ENCODE data around the gene RNF213. TPM values are rescaled to one million over a fixed set of nuclear protein-coding genes. Genes with fewer than 3 reads are reported as not detected.

RNF213 gene
- total RNA-seq, 1 experiment from 2014 or later, result 61.4 TPM

DNA sequence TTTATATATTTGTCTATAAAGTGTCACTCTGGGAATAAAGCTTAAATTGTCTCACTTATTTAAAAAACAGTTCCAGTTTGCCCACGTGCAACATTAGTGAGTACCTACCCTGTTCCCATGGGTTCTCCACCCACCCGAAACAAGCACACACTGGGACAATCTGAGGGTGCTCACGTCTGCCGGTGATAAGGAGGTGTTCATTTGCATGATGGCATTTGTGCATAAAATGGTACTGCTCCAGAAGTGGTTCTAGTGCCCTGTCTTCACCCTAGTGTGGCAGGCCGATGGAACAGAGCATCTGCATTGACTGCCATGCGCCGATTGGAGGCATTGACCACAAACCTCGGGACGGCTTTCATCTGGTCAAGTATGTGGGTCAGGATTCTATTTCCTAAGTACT lies 118.7 kb downstream of the RNF213 start:
- no peaks in the 10 kb centered on the region for H3K4me1 Mint-ChIP-seq (ENCODE audit: low read depth, unreplicated experiment)
- H3K27me3 ChIP-seq (replicated peaks; ENCODE audit: control insufficient read depth, insufficient read depth, low read length), result no peaks in the 10 kb centered on the region

DNA sequence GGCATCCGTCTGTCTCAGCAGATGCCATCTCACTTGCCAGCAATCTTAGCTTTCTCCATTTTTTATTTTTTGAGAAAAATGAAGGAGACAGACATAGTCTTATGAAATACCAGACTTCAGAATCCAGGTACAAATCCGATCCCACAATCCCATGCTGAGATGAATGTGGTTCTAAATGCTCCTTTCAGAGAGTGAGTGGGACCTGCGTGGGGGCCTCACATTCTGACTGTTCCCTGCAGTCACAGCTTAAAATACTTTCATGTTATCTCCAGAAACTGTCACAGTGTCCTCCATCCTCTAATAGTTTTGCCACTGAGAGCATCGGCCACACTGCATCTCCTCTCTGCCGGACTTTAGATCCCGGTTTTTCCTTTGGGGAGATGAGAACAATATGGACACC lies 119.4 kb downstream of the RNF213 start:
- BruUV-seq (replicated peaks), result no TSS peak
- Histone ChIP-seq H3K27me3 (replicated peaks; ENCODE audit: control insufficient read depth, insufficient read depth, low read length) (no peaks in the 10 kb centered on the region), H3K9me3 (no peaks in the 10 kb centered on the region), H3K4me3 (ENCODE audit: low read depth, low read length) (no peak overlapping the region), H3K36me3 (ENCODE audit: control insufficient read depth, insufficient read depth, low read length) (no peaks in the 10 kb centered on the region; the same call in 1 of the 2 replicates), H3K4me1 (no peaks in the 10 kb centered on the region)
- Mint-ChIP-seq H3K27me3 (ENCODE audit: insufficient read depth, unreplicated experiment) (no peaks in the 10 kb centered on the region), H3K9me3 (ENCODE audit: unreplicated experiment) (no peaks in the 10 kb centered on the region), H3K4me3 (ENCODE audit: unreplicated experiment) (no peak overlapping the region), H3K36me3 (ENCODE audit: insufficient read depth, unreplicated experiment) (peaks cover 48% of the 10 kb centered on the region), H3K4me1 (ENCODE audit: low read depth, unreplicated experiment) (no peaks in the 10 kb centered on the region), H3K27ac (ENCODE audit: unreplicated experiment) (no peak overlapping the region)
- CTCF ChIA-PET, result no interaction called here
- DNase-seq, result no peak
- POLR2A ChIA-PET, result no interaction called here
- intact Hi-C loops (cut with micrococcal nuclease; ENCODE audit: unreplicated experiment), result no loop called here
- TF ChIP-seq, protein P1, sequence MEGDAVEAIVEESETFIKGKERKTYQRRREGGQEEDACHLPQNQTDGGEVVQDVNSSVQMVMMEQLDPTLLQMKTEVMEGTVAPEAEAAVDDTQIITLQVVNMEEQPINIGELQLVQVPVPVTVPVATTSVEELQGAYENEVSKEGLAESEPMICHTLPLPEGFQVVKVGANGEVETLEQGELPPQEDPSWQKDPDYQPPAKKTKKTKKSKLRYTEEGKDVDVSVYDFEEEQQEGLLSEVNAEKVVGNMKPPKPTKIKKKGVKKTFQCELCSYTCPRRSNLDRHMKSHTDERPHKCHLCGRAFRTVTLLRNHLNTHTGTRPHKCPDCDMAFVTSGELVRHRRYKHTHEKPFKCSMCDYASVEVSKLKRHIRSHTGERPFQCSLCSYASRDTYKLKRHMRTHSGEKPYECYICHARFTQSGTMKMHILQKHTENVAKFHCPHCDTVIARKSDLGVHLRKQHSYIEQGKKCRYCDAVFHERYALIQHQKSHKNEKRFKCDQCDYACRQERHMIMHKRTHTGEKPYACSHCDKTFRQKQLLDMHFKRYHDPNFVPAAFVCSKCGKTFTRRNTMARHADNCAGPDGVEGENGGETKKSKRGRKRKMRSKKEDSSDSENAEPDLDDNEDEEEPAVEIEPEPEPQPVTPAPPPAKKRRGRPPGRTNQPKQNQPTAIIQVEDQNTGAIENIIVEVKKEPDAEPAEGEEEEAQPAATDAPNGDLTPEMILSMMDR (IDR thresholded peaks at IDR 0.05; ENCODE audit: insufficient read depth in 1 of 2, low read depth in 1 of 2, low read length in 1 of 2, severe bottlenecking in 1 of 2, unreplicated experiment in 1 of 2), result no peak

More for the DNA sequence above, 118.7 kb downstream of the RNF213 start:
- POLR2A ChIA-PET, result no interaction called here
- H3K4me3 Mint-ChIP-seq (ENCODE audit: unreplicated experiment), result no peak overlapping the region
- no peaks in the 10 kb centered on the region for H3K9me3 Mint-ChIP-seq (ENCODE audit: unreplicated experiment)
- intact Hi-C loops (cut with micrococcal nuclease; ENCODE audit: unreplicated experiment), result no loop called here
- peaks cover 42% of the 10 kb centered on the region for H3K36me3 Mint-ChIP-seq (ENCODE audit: insufficient read depth, unreplicated experiment)
- peak in 1 of 2 experiments; percentile 3 for DNase-seq
- no peaks in the 10 kb centered on the region for H3K4me1 ChIP-seq
- CTCF ChIA-PET, result no interaction called here
- TF ChIP-seq, protein P1 (IDR thresholded peaks at IDR 0.05; ENCODE audit: insufficient read depth in 1 of 2, low read depth in 1 of 2, low read length in 1 of 2, severe bottlenecking in 1 of 2, unreplicated experiment in 1 of 2), result no peak
- no peak overlapping the region for H3K27ac Mint-ChIP-seq (ENCODE audit: unreplicated experiment)
- no peaks in the 10 kb centered on the region for H3K27me3 Mint-ChIP-seq (ENCODE audit: insufficient read depth, unreplicated experiment)
- H3K36me3 ChIP-seq (ENCODE audit: control insufficient read depth, insufficient read depth, low read length), result no peaks in the 10 kb centered on the region; the same call in 1 of the 2 replicates
- BruUV-seq (replicated peaks), result no TSS peak
- no peaks in the 10 kb centered on the region for H3K9me3 ChIP-seq
- no peak overlapping the region for H3K4me3 ChIP-seq (ENCODE audit: low read depth, low read length)

DNA sequence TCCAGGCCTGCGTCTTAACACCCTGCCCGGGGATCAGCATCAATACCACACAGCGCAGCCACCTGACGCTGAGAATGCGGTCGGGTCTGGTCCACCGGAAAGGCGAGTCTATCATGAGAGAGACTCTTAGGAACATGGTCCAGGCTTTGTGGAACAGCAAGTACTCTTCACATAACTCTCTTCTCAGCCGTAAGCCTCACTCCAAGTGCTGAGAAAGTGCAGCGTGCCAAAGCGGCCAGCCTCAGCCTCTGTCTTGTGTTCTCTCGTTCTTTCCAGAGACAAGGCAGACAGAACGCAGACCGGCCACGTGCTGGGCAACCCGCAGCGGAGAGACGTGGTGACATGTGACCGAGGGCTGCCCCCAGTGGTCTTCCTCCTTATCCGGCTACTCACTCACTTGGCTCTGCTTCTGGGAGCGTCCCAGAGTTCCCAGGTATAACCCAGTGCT lies 119.9 kb downstream of the RNF213 start:
- H3K4me1 ChIP-seq, result no peaks in the 10 kb centered on the region
- POLR2A ChIA-PET, result no interaction called here
- peak in 1 of 2 experiments; percentile 25 for DNase-seq
- Mint-ChIP-seq H3K27ac (ENCODE audit: unreplicated experiment) (no peak overlapping the region), H3K9me3 (ENCODE audit: unreplicated experiment) (no peaks in the 10 kb centered on the region), H3K4me3 (ENCODE audit: unreplicated experiment) (no peak overlapping the region), H3K36me3 (ENCODE audit: insufficient read depth, unreplicated experiment) (peaks cover 53% of the 10 kb centered on the region), H3K27me3 (ENCODE audit: insufficient read depth, unreplicated experiment) (no peaks in the 10 kb centered on the region), H3K4me1 (ENCODE audit: low read depth, unreplicated experiment) (no peaks in the 10 kb centered on the region)
- no TSS peak for BruUV-seq (replicated peaks)
- no peak overlapping the region for H3K4me3 ChIP-seq (ENCODE audit: low read depth, low read length)
- CTCF ChIA-PET, result no interaction called here
- no peaks in the 10 kb centered on the region; the same call in 1 of the 2 replicates for H3K36me3 ChIP-seq (ENCODE audit: control insufficient read depth, insufficient read depth, low read length)
- H3K9me3 ChIP-seq, result no peaks in the 10 kb centered on the region
- no peaks in the 10 kb centered on the region for H3K27me3 ChIP-seq (replicated peaks; ENCODE audit: control insufficient read depth, insufficient read depth, low read length)
- TF ChIP-seq, protein P1 (IDR thresholded peaks at IDR 0.05; ENCODE audit: insufficient read depth in 1 of 2, low read depth in 1 of 2, low read length in 1 of 2, severe bottlenecking in 1 of 2, unreplicated experiment in 1 of 2), result no peak
- intact Hi-C loops (cut with micrococcal nuclease; ENCODE audit: unreplicated experiment), result no loop called here

All from Caco-2 (cell line).